ENCODE data around the gene FIG4. TPM values are rescaled to one million over a fixed set of nuclear protein-coding genes. Genes with fewer than 3 reads are reported as not detected.

Gene FIG4
- total and polyA plus RNA-seq, 2 donors (not counting 1 experiment from before 2014, with no cell fraction given): 21.1 to 38.3 TPM

DNA sequence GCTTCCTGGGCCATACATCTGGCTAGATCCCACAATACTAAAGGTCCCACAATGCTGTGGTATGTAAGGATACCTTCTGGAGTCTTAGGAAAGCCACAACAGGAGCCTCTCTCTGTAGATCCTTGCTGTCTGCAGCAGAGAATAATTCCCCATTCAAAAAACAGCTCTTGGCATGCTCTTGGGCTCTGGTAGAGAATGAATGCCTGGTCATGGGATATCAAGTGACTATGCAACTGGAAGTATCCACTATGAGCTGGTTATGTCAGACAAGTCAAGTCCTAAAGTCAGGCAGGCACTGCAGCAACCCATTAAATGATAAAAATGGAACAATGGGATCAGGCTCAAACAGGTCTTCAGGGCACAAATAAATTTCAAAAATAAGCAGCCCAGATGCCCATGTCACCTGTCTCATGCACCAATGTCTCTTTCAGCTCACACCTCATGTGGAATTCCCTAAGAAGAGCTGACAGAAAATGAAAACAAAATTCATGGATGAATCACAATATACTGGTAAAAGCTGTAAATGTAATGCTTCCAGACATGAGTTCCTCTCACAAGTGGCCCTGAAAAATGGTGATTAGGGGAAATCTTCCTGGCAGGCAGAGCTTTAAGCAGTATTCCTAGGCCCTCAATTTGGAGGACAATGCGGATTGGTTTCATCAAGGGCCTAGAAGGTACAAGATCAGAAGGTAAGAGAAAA, 4.4 kb upstream of the FIG4 start:
- H4K20me1 ChIP-seq (ENCODE audit: control insufficient read depth, extremely low read depth, insufficient read depth, low read length): no peaks in the 10 kb centered on the region
- H2AFZ ChIP-seq (ENCODE audit: low read length): peak overlapping the region; percentile 41
- H3K27ac ChIP-seq (ENCODE audit: insufficient read depth, low read length): peak overlapping the region; percentile 78
- H3K4me3 ChIP-seq (replicated peaks in 1 of 4; ENCODE audit: control extremely low read depth in 1 of 4, insufficient read depth in 1 of 4, low read depth in 3 of 4, low read length in 4 of 4): no peak overlapping the region
- no peaks in the 10 kb centered on the region for H3K27me3 ChIP-seq (ENCODE audit: control insufficient read depth, insufficient read depth, low read length)
- H3K4me1 ChIP-seq (ENCODE audit: control insufficient read depth, extremely low read depth, insufficient read depth, low read length): peaks cover 16% of the 10 kb centered on the region
- H3K4me2 ChIP-seq (ENCODE audit: extremely low read depth, insufficient read depth, low read length): peak overlapping the region; percentile 23
- DNase-seq (ENCODE audit: low read depth in 2 of 2): no peak
- no peak overlapping the region for H3K9ac ChIP-seq (ENCODE audit: insufficient read depth, low read length)
- no peaks in the 10 kb centered on the region for H3K9me3 ChIP-seq (ENCODE audit: control insufficient read depth, insufficient read depth, low read depth, low read length)
- no peak for TF ChIP-seq EZH2 (IDR thresholded peaks at IDR 0.05; ENCODE audit: low read length, missing control alignments)
- TF ChIP-seq, protein P1, sequence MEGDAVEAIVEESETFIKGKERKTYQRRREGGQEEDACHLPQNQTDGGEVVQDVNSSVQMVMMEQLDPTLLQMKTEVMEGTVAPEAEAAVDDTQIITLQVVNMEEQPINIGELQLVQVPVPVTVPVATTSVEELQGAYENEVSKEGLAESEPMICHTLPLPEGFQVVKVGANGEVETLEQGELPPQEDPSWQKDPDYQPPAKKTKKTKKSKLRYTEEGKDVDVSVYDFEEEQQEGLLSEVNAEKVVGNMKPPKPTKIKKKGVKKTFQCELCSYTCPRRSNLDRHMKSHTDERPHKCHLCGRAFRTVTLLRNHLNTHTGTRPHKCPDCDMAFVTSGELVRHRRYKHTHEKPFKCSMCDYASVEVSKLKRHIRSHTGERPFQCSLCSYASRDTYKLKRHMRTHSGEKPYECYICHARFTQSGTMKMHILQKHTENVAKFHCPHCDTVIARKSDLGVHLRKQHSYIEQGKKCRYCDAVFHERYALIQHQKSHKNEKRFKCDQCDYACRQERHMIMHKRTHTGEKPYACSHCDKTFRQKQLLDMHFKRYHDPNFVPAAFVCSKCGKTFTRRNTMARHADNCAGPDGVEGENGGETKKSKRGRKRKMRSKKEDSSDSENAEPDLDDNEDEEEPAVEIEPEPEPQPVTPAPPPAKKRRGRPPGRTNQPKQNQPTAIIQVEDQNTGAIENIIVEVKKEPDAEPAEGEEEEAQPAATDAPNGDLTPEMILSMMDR (conservative IDR thresholded peaks at IDR 0.05 in 1 of 2, IDR thresholded peaks at IDR 0.05 in 1 of 2; ENCODE audit: low read depth in 1 of 2, low read length in 2 of 2): no peak
- H3K79me2 ChIP-seq (ENCODE audit: control insufficient read depth, insufficient read depth, low read length): no peaks in the 10 kb centered on the region
- H3K36me3 ChIP-seq (ENCODE audit: control insufficient read depth, insufficient read depth, low read length): no peaks in the 10 kb centered on the region

DNA sequence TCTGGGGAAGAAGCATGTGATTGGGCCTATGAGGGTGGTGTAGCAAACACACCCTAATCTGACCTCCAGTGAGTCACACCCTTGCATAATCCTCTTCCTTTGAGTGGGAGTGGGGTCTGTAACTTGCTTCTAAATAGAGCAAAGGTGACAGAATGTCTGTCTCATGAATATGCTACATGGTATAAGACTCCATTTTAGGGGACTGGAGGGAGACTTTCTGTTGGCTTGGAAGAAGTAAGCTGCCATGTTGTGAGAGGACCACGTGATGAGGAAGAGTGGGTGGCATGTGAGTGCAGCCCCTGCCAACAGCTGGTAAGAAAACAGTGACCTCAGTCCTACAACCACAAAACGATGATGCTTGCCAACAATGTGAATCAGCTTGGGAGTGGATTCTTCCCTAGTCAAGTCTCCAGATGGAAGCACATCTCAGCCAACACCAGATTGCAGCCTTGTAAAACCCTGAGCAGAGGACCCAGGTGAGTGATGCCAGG, 3.8 kb upstream of the FIG4 start:
- peak overlapping the region; percentile 41 for H2AFZ ChIP-seq (ENCODE audit: low read length)
- TF ChIP-seq, protein P1 (conservative IDR thresholded peaks at IDR 0.05 in 1 of 2, IDR thresholded peaks at IDR 0.05 in 1 of 2; ENCODE audit: low read depth in 1 of 2, low read length in 2 of 2): no peak
- TF ChIP-seq EZH2 (IDR thresholded peaks at IDR 0.05; ENCODE audit: low read length, missing control alignments): no peak
- no peak overlapping the region for H3K9ac ChIP-seq (ENCODE audit: insufficient read depth, low read length)
- peak overlapping the region; percentile 78 for H3K27ac ChIP-seq (ENCODE audit: insufficient read depth, low read length)
- H3K27me3 ChIP-seq (ENCODE audit: control insufficient read depth, insufficient read depth, low read length): no peaks in the 10 kb centered on the region
- H3K9me3 ChIP-seq (ENCODE audit: control insufficient read depth, insufficient read depth, low read depth, low read length): no peaks in the 10 kb centered on the region
- H3K4me3 ChIP-seq (replicated peaks in 1 of 4; ENCODE audit: control extremely low read depth in 1 of 4, insufficient read depth in 1 of 4, low read depth in 3 of 4, low read length in 4 of 4): no peak overlapping the region
- H3K4me1 ChIP-seq (ENCODE audit: control insufficient read depth, extremely low read depth, insufficient read depth, low read length): peaks cover 16% of the 10 kb centered on the region
- DNase-seq (ENCODE audit: low read depth in 2 of 2): peak; percentile 92 to 96
- H3K4me2 ChIP-seq (ENCODE audit: extremely low read depth, insufficient read depth, low read length): peak overlapping the region; percentile 23
- no peaks in the 10 kb centered on the region for H3K36me3 ChIP-seq (ENCODE audit: control insufficient read depth, insufficient read depth, low read length)
- no peaks in the 10 kb centered on the region for H4K20me1 ChIP-seq (ENCODE audit: control insufficient read depth, extremely low read depth, insufficient read depth, low read length)
- H3K79me2 ChIP-seq (ENCODE audit: control insufficient read depth, insufficient read depth, low read length): no peaks in the 10 kb centered on the region

DNA sequence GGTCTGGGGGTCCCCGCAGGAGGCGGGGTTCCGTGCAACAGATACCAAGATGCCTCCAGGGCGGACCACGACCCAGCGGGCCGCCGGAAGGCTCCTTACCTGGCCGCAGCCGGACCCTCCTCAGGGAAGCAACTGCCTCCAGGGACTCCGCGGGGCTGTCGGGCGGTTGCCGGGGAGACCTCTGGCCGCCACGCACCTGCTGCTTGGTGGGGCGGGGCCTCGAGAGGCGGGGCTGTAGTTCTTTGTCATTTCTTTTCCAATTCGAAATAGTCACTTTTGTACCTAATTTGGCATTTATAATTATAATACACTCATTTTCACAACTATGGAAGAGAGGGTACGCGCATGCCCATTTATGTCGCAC, 741 bp upstream of the FIG4 start:
- no peaks in the 10 kb centered on the region for H4K20me1 ChIP-seq (ENCODE audit: control insufficient read depth, extremely low read depth, insufficient read depth, low read length)
- no peaks in the 10 kb centered on the region for H3K79me2 ChIP-seq (ENCODE audit: control insufficient read depth, insufficient read depth, low read length)
- H3K27me3 ChIP-seq (ENCODE audit: control insufficient read depth, insufficient read depth, low read length): no peaks in the 10 kb centered on the region
- DNase-seq (ENCODE audit: low read depth in 2 of 2): no peak
- H3K9me3 ChIP-seq (ENCODE audit: control insufficient read depth, insufficient read depth, low read depth, low read length): no peaks in the 10 kb centered on the region
- TF ChIP-seq, protein P1 (conservative IDR thresholded peaks at IDR 0.05 in 1 of 2, IDR thresholded peaks at IDR 0.05 in 1 of 2; ENCODE audit: low read depth in 1 of 2, low read length in 2 of 2): no peak
- TF ChIP-seq EZH2 (IDR thresholded peaks at IDR 0.05; ENCODE audit: low read length, missing control alignments): no peak
- no peaks in the 10 kb centered on the region for H3K36me3 ChIP-seq (ENCODE audit: control insufficient read depth, insufficient read depth, low read length)
- H3K9ac ChIP-seq (ENCODE audit: insufficient read depth, low read length): peak overlapping the region; percentile 69
- peaks cover 16% of the 10 kb centered on the region for H3K4me1 ChIP-seq (ENCODE audit: control insufficient read depth, extremely low read depth, insufficient read depth, low read length)
- H3K4me3 ChIP-seq (replicated peaks in 1 of 4; ENCODE audit: control extremely low read depth in 1 of 4, insufficient read depth in 1 of 4, low read depth in 3 of 4, low read length in 4 of 4): peak overlapping the region; percentile 85 to 94 (median 92)
- H2AFZ ChIP-seq (ENCODE audit: low read length): peak overlapping the region; percentile 96
- peak overlapping the region; percentile 53 for H3K27ac ChIP-seq (ENCODE audit: insufficient read depth, low read length)
- H3K4me2 ChIP-seq (ENCODE audit: extremely low read depth, insufficient read depth, low read length): peak overlapping the region; percentile 98
